ENCODE results near the gene MOV10.
A peak's percentile ranks its signal among the peaks of the same experiment; 100 is the strongest.
"Not testable (repeated sequence)": the region's sequence is repeated elsewhere in the genome, so short reads cannot be mapped to it uniquely, and the experiment has no call there.

MOV10 gene

DNA sequence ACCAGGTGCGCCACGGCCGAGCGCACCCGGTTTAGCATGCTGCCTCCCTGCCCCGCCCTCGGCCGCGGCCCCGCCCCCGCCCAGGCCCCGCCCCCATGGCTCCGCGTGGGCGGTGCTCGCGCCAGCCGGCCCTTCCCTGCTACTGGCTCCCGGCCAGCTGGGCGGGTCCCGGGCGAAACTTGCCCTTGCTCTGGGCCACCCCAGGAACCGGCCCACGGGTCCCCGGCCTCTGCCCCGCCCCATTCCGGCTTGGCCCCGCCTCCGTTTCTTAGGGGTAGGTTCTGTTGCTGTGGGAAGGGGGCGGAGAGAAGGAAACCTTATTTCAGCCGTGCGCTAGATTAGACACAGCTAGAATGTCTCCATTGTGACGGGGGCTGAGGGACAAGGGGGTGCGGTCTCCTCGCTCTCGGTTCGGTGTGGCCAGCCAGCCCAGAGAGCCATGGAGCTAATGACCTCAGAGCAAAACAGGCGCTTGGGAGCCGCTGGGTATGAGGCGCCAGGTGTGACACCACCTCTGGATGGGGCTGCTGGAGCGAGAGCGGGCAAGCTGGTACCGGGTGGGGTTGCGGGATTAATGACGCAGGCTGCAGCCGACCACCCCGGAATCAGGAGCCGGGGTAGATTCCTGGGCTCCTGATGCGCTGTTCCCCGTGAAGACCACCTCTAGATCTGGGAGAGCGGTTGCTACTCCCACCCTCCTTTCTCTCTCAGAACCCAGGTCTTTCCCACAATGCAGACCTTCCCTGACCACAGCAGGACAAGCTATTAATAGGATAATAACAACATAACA lies 41.0 kb downstream of the MOV10 start, which contains the start of gene PPM1J:
Gene PPM1J (minus strand): TSS at position 69 of the 790 bp plus-strand sequence. CDS start 31 bp downstream, at position 38.
- H3K4me3 ChIP-seq (ENCODE audit: low read depth, low read length) = peak within 1 kb of the TSS; percentile 60
- TF ChIP-seq, protein P1, sequence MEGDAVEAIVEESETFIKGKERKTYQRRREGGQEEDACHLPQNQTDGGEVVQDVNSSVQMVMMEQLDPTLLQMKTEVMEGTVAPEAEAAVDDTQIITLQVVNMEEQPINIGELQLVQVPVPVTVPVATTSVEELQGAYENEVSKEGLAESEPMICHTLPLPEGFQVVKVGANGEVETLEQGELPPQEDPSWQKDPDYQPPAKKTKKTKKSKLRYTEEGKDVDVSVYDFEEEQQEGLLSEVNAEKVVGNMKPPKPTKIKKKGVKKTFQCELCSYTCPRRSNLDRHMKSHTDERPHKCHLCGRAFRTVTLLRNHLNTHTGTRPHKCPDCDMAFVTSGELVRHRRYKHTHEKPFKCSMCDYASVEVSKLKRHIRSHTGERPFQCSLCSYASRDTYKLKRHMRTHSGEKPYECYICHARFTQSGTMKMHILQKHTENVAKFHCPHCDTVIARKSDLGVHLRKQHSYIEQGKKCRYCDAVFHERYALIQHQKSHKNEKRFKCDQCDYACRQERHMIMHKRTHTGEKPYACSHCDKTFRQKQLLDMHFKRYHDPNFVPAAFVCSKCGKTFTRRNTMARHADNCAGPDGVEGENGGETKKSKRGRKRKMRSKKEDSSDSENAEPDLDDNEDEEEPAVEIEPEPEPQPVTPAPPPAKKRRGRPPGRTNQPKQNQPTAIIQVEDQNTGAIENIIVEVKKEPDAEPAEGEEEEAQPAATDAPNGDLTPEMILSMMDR (IDR thresholded peaks at IDR 0.05; ENCODE audit: control insufficient read depth, extremely low read depth, insufficient read depth) = no peak
- no peak for DNase-seq (ENCODE audit: low read depth)

DNA sequence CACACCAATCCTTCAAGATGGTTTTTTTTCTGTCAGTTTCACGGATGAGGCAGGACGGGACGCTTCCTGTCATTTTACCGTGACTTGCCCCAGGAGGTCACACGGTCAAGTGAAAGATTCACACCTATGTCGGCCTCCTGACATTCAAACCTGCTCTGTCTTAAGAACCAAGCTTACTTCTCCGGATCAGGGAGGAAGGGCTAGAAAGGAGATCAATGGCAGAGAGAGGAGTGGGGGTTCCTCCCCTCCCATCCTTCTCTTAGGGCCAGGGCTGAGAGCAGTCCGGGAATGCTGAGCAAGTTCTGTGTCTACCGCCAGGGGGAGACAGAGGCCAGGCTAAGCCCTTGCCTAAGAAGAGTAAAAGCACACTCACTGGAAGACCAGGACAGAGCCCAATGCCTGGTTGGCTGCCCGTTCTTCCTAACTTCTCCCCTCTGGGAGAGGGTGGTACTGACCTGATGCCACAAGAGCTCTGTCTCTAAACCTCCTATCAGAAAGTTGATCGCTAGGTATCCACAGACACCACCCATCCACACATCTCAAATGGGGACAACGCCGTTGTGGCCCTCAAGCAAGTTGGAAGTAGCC lies 41.8 kb downstream of the MOV10 start:
- peak; percentile 72 for DNase-seq (ENCODE audit: low read depth)
- TF ChIP-seq, protein P1 (IDR thresholded peaks at IDR 0.05; ENCODE audit: control insufficient read depth, extremely low read depth, insufficient read depth) = peak; percentile 93

DNA sequence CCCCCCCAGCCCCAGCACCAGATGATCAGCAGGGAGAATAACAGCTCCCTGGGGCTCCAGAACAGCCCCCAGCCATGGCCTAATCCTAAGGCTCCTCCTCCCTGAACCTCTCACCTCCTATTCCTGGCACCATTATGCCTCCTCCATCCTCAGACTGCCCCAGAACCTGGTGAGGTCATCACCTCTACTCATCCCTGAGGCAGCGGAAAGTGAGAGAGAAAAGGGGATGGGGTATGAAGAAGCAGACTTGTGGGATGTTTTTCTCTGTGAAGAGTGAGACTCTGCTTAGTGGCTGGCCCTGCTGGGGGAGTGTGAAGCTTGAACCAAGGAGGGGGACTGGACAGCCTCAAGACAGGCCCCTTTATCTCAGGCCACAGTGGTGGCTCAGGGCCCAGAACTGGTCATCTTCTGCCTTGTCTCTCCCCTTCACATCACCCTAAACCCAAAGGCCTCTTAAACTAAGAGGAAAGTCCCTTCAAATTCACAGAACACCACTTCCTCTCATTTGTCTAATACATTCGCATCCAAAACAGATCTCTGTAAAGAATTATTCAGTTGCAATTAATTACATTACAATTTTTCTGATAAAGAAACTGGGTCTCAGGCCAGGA lies 42.9 kb downstream of the MOV10 start:
- no peak overlapping the region for H3K4me3 ChIP-seq (ENCODE audit: low read depth, low read length)
- no peak for DNase-seq (ENCODE audit: low read depth)
- TF ChIP-seq, protein P1 (IDR thresholded peaks at IDR 0.05; ENCODE audit: control insufficient read depth, extremely low read depth, insufficient read depth) = no peak

More for the DNA sequence above, 41.8 kb downstream of the MOV10 start:
- peak overlapping the region; percentile 60 for H3K4me3 ChIP-seq (ENCODE audit: low read depth, low read length)

DNA sequence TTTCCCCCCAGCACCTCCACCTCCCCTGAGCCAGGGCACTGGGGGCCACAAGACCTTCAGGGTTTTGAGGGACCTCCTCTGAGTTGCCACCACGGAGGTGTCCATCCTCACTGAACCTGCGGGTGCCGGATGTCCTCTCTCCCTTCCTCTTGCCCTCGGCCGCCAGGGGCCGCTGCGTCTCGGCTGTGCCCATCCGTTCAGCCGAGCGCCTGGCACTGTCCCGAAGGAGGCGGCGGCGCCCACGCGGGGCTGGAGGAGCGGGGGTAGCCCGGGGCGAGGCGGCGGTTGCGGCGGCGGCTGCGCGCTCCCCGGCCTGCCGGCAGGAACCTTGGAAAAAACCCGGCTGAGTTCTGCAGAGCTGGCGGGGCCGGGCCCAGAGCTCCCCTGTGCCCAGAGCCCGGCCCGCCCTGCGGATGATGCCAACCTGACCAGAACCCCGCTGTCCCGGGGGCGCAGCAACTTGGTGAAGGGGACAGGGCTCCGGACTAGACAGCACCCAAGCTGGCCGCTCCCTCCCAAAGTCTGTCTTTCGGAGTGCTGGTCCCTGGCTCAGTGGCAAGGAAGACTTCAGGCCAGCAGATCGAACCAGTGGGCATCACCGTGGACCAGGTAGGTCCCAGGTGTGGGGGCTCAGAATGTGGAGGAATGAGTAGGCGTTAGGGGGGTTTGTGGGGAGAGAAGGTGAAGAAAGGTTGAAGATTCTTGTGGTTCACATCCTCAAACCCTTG lies 44.4 kb downstream of the MOV10 start:
- TF ChIP-seq, protein P1 (IDR thresholded peaks at IDR 0.05; ENCODE audit: control insufficient read depth, extremely low read depth, insufficient read depth) = peak; percentile 98
- no peak for DNase-seq (ENCODE audit: low read depth)
- H3K4me3 ChIP-seq (ENCODE audit: low read depth, low read length) = no peak overlapping the region

DNA sequence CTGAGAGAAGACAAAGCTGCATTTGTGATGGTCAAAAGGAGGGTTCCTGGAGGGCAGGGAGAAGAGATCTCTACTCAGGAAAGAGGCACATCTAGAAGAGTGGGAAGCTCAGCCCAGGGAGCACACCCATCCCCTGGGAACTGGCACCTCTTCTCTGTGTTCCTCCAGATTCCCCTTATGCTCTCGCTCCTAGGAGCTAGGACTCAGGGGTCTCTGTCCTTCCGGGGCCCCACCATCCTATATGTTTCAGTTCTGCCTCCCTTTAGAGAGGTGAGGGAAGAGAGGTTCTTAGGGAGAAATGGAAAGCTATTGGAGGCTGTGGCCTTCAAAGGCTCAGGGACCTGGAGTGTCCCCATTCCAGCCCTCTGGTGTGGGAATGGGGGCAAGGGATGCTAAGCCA lies 45.2 kb downstream of the MOV10 start:
- no peak for DNase-seq (ENCODE audit: low read depth)
- no peak overlapping the region for H3K4me3 ChIP-seq (ENCODE audit: low read depth, low read length)
- TF ChIP-seq, protein P1 (IDR thresholded peaks at IDR 0.05; ENCODE audit: control insufficient read depth, extremely low read depth, insufficient read depth) = no peak

DNA sequence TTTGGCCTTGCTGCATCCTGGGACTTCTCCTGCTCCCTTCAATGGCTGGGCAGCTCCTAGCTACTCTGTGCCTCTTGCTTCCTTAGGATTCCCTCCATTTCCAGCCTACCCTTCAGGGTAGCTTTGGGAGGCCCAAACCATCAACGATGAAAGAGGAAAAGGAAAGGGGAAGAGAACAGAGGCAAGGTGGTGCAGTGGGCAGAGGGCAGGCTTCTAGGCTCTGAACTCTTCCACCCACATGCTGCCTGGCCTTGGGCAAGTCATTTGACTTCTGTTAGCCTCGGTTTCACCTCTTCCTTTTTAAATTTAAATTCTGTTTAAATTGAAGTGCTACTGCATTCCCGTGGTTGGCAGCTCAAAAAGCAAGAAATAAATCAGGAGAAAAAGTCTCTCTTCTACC lies 46.3 kb downstream of the MOV10 start:
- DNase-seq (ENCODE audit: low read depth) = no peak
- TF ChIP-seq, protein P1 (IDR thresholded peaks at IDR 0.05; ENCODE audit: control insufficient read depth, extremely low read depth, insufficient read depth) = no peak
- no peak overlapping the region for H3K4me3 ChIP-seq (ENCODE audit: low read depth, low read length)

DNA sequence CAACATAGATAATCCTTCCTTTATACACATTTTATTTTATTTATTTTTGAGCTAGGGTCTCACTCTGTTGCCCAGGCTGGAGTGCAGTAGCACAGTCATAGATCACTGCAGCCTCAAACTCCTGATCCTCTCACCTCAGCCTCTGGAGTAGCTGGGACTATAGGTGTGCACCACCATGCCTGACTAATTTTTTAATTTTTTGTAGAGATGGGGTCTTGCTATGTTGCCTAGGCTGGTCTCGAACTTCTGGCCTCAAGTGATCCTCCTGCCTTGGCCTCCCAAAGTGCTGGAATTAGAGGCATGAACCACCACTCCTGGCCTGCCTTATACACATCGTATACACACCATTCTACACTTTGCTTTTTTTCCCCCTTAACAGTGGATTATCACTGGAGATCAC lies 46.8 kb downstream of the MOV10 start:
- H3K4me3 ChIP-seq (ENCODE audit: low read depth, low read length); DNase-seq (ENCODE audit: low read depth): not testable (repeated sequence)
